ENCODE data around the gene PTGFRN. TPM values are rescaled to one million over a fixed set of nuclear protein-coding genes. Genes with fewer than 3 reads are reported as not detected.

The PTGFRN gene
- total RNA-seq, 2 donors from 2014 or later: 41.6 to 43.2 TPM

- no peaks in the 10 kb centered on the region for H3K27me3 ChIP-seq (ENCODE audit: control insufficient read depth, insufficient read depth, low read length, poor library complexity, severe bottlenecking)
- peaks cover 15% of the 10 kb centered on the region for H3K9me3 Mint-ChIP-seq
- no peak for DNase-seq
- no peaks in the 10 kb centered on the region for H3K4me1 Mint-ChIP-seq
- H3K27ac ChIP-seq (ENCODE audit: low read depth, low read length): no peak overlapping the region
- no peak for TF ChIP-seq CTCF (conservative IDR thresholded peaks at IDR 0.05)
- H3K4me1 ChIP-seq (ENCODE audit: control insufficient read depth, insufficient read depth, low read length): no peaks in the 10 kb centered on the region
- H3K9me3 ChIP-seq (ENCODE audit: control insufficient read depth, low read length): peaks cover 13% of the 10 kb centered on the region
- no peak overlapping the region for H3K4me3 ChIP-seq (ENCODE audit: low read length)
- no peaks in the 10 kb centered on the region for H3K27me3 Mint-ChIP-seq (ENCODE audit: insufficient read depth)
- no peak overlapping the region for H3K4me3 Mint-ChIP-seq
- WGBS, 2 experiments (ENCODE audit: insufficient coverage in 1 of 2, insufficient read length in 1 of 2): 84 to 100% methylated on average over 2 to 3 of the region's 3 CpGs
- no peak overlapping the region for H3K27ac Mint-ChIP-seq
- no peak overlapping the region for H3K9ac ChIP-seq (ENCODE audit: extremely low read depth, low read length, poor library complexity, severe bottlenecking)
- H3K36me3 ChIP-seq (ENCODE audit: control insufficient read depth, insufficient read depth, low read length): peaks cover 41% of the 10 kb centered on the region
- peaks cover 40% of the 10 kb centered on the region for H3K36me3 Mint-ChIP-seq (ENCODE audit: low read depth)
These were observed 59.0 kb downstream of the PTGFRN start for GRCh38 chr1:116968724-116969123.

GRCh38 chr1:116971258-116971860 is 61.6 kb downstream of the PTGFRN start:
- no peaks in the 10 kb centered on the region for H3K4me1 ChIP-seq (ENCODE audit: control insufficient read depth, insufficient read depth, low read length)
- no peak for TF ChIP-seq CTCF (conservative IDR thresholded peaks at IDR 0.05)
- no peaks in the 10 kb centered on the region for H3K27me3 ChIP-seq (ENCODE audit: control insufficient read depth, insufficient read depth, low read length, poor library complexity, severe bottlenecking)
- peaks cover 32% of the 10 kb centered on the region for H3K9me3 ChIP-seq (ENCODE audit: control insufficient read depth, low read length)
- H3K27ac ChIP-seq (ENCODE audit: low read depth, low read length): no peak overlapping the region
- Mint-ChIP-seq H3K27ac (no peak overlapping the region), H3K9me3 (peaks cover 42% of the 10 kb centered on the region), H3K27me3 (ENCODE audit: insufficient read depth) (no peaks in the 10 kb centered on the region), H3K36me3 (ENCODE audit: low read depth) (peaks cover 66% of the 10 kb centered on the region), H3K4me3 (no peak overlapping the region), H3K4me1 (no peaks in the 10 kb centered on the region)
- no peak overlapping the region for H3K4me3 ChIP-seq (ENCODE audit: low read length)
- DNase-seq: no peak
- 50 to 87% methylated on average over 1 to 4 of the region's 4 CpGs for WGBS, 2 experiments (ENCODE audit: insufficient coverage in 1 of 2, insufficient read length in 1 of 2)
- peaks cover 43% of the 10 kb centered on the region for H3K36me3 ChIP-seq (ENCODE audit: control insufficient read depth, insufficient read depth, low read length)
- no peak overlapping the region for H3K9ac ChIP-seq (ENCODE audit: extremely low read depth, low read length, poor library complexity, severe bottlenecking)

DNA sequence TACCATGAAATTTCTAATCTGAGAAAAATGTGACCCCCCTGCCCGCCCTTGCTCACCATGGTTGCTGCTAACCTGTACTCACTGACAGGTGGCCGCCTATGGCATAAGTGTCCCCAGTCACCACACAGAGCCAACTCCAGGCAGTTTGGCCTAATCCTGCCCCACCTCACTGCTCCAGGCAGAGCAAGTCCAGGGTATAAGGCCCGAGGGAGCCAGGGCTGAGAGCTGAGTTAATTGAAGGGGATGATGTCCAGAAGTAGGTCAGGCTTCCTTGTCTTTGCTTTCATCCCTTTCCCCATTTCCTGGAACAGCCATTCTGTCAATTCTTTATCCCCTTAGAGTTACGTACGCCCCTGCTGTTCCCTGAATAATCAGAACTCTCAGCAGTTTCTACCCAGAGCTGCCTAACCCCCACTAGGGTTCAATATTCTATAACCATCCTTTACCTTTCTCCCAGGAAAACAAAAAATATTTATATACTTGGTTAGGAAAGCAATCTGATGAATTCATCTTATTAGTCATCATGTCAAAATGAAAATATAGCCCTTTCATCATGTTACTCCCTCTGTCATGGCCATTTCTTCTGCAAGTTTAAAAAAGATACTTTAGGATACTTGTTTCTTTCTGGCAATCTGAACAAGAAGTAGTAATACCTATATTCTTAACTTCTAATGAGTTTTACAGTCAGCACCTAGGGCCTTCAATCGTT is 62.4 kb downstream of the PTGFRN start:
- Mint-ChIP-seq H3K4me1 (no peaks in the 10 kb centered on the region), H3K36me3 (ENCODE audit: low read depth) (peaks cover 67% of the 10 kb centered on the region), H3K9me3 (peaks cover 48% of the 10 kb centered on the region), H3K4me3 (no peak overlapping the region), H3K27me3 (ENCODE audit: insufficient read depth) (no peaks in the 10 kb centered on the region), H3K27ac (no peak overlapping the region)
- H3K4me3 ChIP-seq (ENCODE audit: low read length): no peak overlapping the region
- H3K4me1 ChIP-seq (ENCODE audit: control insufficient read depth, insufficient read depth, low read length): no peaks in the 10 kb centered on the region
- H3K27me3 ChIP-seq (ENCODE audit: control insufficient read depth, insufficient read depth, low read length, poor library complexity, severe bottlenecking): no peaks in the 10 kb centered on the region
- H3K9me3 ChIP-seq (ENCODE audit: control insufficient read depth, low read length): peaks cover 32% of the 10 kb centered on the region
- TF ChIP-seq CTCF (conservative IDR thresholded peaks at IDR 0.05): no peak
- H3K9ac ChIP-seq (ENCODE audit: extremely low read depth, low read length, poor library complexity, severe bottlenecking): no peak overlapping the region
- 96% methylated on average over 6 of the region's 6 CpGs; no CpG with 5 or more reads in 1 of the 2 experiments for WGBS, 2 experiments (ENCODE audit: insufficient coverage in 1 of 2, insufficient read length in 1 of 2)
- H3K27ac ChIP-seq (ENCODE audit: low read depth, low read length): no peak overlapping the region
- peaks cover 39% of the 10 kb centered on the region for H3K36me3 ChIP-seq (ENCODE audit: control insufficient read depth, insufficient read depth, low read length)
- DNase-seq: no peak
